CD14-positive monocyte (primary cell): Measurements from ENCODE around the gene MTA1. TPM values are rescaled to one million over a fixed set of nuclear protein-coding genes. Genes with fewer than 3 reads are reported as not detected.

Experiments
- DNase-seq, 3 donors: peaks; one replicate each; pipeline ENCODE4 v3.0.0-alpha.2; 2011 to 2022
- H2AFZ ChIP-seq: 2 replicates; pipeline ENCODE4 v1.6.0; 2012; ENCODE audit warnings: mild to moderate bottlenecking, low read depth, low read length, inconsistent platforms; ENCODE audit not compliant: insufficient read depth, poor library complexity, severe bottlenecking
- H3K27ac ChIP-seq, 2 donors: 1 replicate in 1 of 2; 2 replicates in 1 of 2; pipeline ENCODE4 v1.5.1; 2012 to 2013; ENCODE audit warnings: low read length in 2 of 2, control low read depth in 1 of 2, inconsistent platforms in 1 of 2, low read depth in 1 of 2, mild to moderate bottlenecking in 1 of 2
- H3K27me3 ChIP-seq, 2 donors: one replicate each; pipeline versions ENCODE4 v1.6.0 to v1.6.1; 2011 to 2013; ENCODE audit warnings: low read length in 2 of 2; ENCODE audit not compliant: control insufficient read depth in 2 of 2, insufficient read depth in 2 of 2
- H3K36me3 ChIP-seq, 2 donors: replicated peaks in 1 of 2; 1 replicate in 1 of 2; 2 replicates in 1 of 2; pipeline versions ENCODE4 v1.5.1 to v1.6.1; 2012 to 2013; ENCODE audit warnings: low read length in 2 of 2, control low read depth in 1 of 2, inconsistent platforms in 1 of 2, mild to moderate bottlenecking in 1 of 2; ENCODE audit not compliant: insufficient read depth in 2 of 2, control insufficient read depth in 1 of 2
- H3K4me1 ChIP-seq, 2 donors: 1 replicate in 1 of 2; 2 replicates in 1 of 2; pipeline versions ENCODE4 v1.5.1 to v1.6.1; 2012 to 2013; ENCODE audit warnings: low read length in 2 of 2, control low read depth in 1 of 2, inconsistent platforms in 1 of 2, mild to moderate bottlenecking in 1 of 2, moderate library complexity in 1 of 2; ENCODE audit not compliant: insufficient read depth in 2 of 2, control insufficient read depth in 1 of 2
- H3K4me2 ChIP-seq: replicated peaks from 2 replicates; pipeline ENCODE3; 2012; ENCODE audit warnings: low read length, moderate library complexity, mild to moderate bottlenecking; ENCODE audit not compliant: poor library complexity, severe bottlenecking; ENCODE audit errors: extremely low read depth
- H3K4me3 ChIP-seq, 3 experiments: fragments of 200-600 bp in 1 of 3; sonication (generic) in 1 of 3; replicated peaks in 1 of 3; 1 replicate in 2 of 3; 2 replicates in 1 of 3; pipeline ENCODE4 v1.5.1; 2011 to 2013; ENCODE audit warnings: low read length in 3 of 3, mild to moderate bottlenecking in 3 of 3, control low read depth in 2 of 3, low read depth in 2 of 3, inconsistent platforms in 1 of 3, moderate library complexity in 1 of 3
- H3K79me2 ChIP-seq: 2 replicates; pipeline ENCODE4 v1.6.0; 2012; ENCODE audit warnings: mild to moderate bottlenecking, control low read depth, inconsistent platforms, low read length, moderate library complexity; ENCODE audit not compliant: insufficient read depth
- H3K9ac ChIP-seq: 2 replicates; pipeline ENCODE4 v1.6.0; 2017; ENCODE audit warnings: low read length, mild to moderate bottlenecking; ENCODE audit not compliant: insufficient read depth, poor library complexity, severe bottlenecking
- H3K9me3 ChIP-seq, 2 donors: replicated peaks in 1 of 2; 1 replicate in 1 of 2; 2 replicates in 1 of 2; pipeline versions ENCODE4 v1.5.1 to v1.6.1; 2012 to 2013; ENCODE audit warnings: low read length in 2 of 2, control low read depth in 1 of 2; ENCODE audit not compliant: control insufficient read depth in 1 of 2, insufficient read depth in 1 of 2
- H4K20me1 ChIP-seq: 2 replicates; pipeline ENCODE4 v1.6.0; 2012; ENCODE audit warnings: mild to moderate bottlenecking, low read length, control low read depth, moderate library complexity; ENCODE audit not compliant: insufficient read depth
- H3K27ac Mint-ChIP-seq, 7 donors: one replicate each; pipeline ENCODE4 v1.8.0; 2020; ENCODE audit warnings: mild to moderate bottlenecking in 7 of 7, mixed read lengths in 7 of 7, moderate library complexity in 6 of 7, inconsistent platforms in 2 of 7
- H3K27me3 Mint-ChIP-seq, 3 donors: one replicate each; pipeline ENCODE4 v1.8.0; 2021 to 2022; ENCODE audit warnings: low read depth in 3 of 3, mild to moderate bottlenecking in 3 of 3, mixed read lengths in 3 of 3, moderate library complexity in 3 of 3, inconsistent platforms in 1 of 3
- H3K36me3 Mint-ChIP-seq, 2 donors: one replicate each; pipeline ENCODE4 v1.8.0; 2020; ENCODE audit warnings: mixed read lengths in 2 of 2, inconsistent platforms in 1 of 2, mild to moderate bottlenecking in 1 of 2
- H3K4me1 Mint-ChIP-seq: one replicate; pipeline ENCODE4 v1.8.0; 2020; ENCODE audit warnings: mild to moderate bottlenecking, mixed read lengths
- H3K4me3 Mint-ChIP-seq, 2 donors: one replicate each; pipeline ENCODE4 v1.8.0; 2020; ENCODE audit warnings: mild to moderate bottlenecking in 2 of 2, mixed read lengths in 2 of 2, moderate library complexity in 1 of 2
- H3K9me3 Mint-ChIP-seq, 7 donors: one replicate each; pipeline ENCODE4 v1.8.0; 2020 to 2022; ENCODE audit warnings: mixed read lengths in 7 of 7, mild to moderate bottlenecking in 6 of 7, moderate library complexity in 6 of 7, inconsistent platforms in 2 of 7
- CTCF ChIP-seq: fragments of 200-600 bp; IDR thresholded peaks from one replicate; pipeline ENCODE4 v1.8.0; 2022; ENCODE audit warnings: antibody characterized with exemption, mild to moderate bottlenecking
- WGBS: methylation state at CpG from one replicate; pipeline ENCODE4 v1.1.5; 2013; ENCODE audit warnings: missing lambda C conversion rate; ENCODE audit not compliant: insufficient coverage; 5-methylcytosine and 5-hydroxymethylcytosine counted together
- intact Hi-C, 2 donors: fragments of 100-400 bp; cut with micrococcal nuclease; formaldehyde crosslinking; loops; one replicate each; pipeline versions ENCODE4 v1.15.0 to v1.15.1; 2023
- polyA plus RNA-seq, 3 donors: library from polyadenylated mRNA; depleted of rRNA in 1 of 3; unstranded in 2 of 3; stranded (reverse) in 1 of 3; fragments of 300-500 nt in 2 of 3; fragments of >200 nt in 1 of 3; fragmentation: Illumina TruSeq in 2 of 3; gene quantifications; 1 replicate in 2 of 3; 2 replicates in 1 of 3; pipeline ENCODE4 v1.2.3, GENCODE V29; 2012 to 2021

The MTA1 gene
- polyA plus RNA-seq, 3 donors = 0.91 to 102 (median 2.0) TPM

- no peak overlapping the region for H3K4me3 ChIP-seq
- no peak for DNase-seq
- intact Hi-C loops = no loop called here
- H3K9ac ChIP-seq = no peak overlapping the region
- Mint-ChIP-seq H3K27me3 (peaks cover 0 to 6% (median 4%) of the 10 kb centered on the region in 3 donors), H3K36me3 (peaks cover 19 to 42% of the 10 kb centered on the region in 2 donors), H3K27ac (no peak overlapping the region), H3K4me1 (peaks cover 30% of the 10 kb centered on the region), H3K4me3 (no peak overlapping the region), H3K9me3 (peaks cover 0 to 4% (median 2%) of the 10 kb centered on the region in 7 donors)
- H2AFZ ChIP-seq = no peak overlapping the region
- H3K4me1 ChIP-seq = peaks cover 26 to 34% of the 10 kb centered on the region in 2 donors
- H3K27me3 ChIP-seq = peaks cover 0 to under 1% of the 10 kb centered on the region in 2 donors
- peaks cover 68% of the 10 kb centered on the region for H4K20me1 ChIP-seq
- H3K36me3 ChIP-seq = peaks cover 8 to 21% of the 10 kb centered on the region in 2 donors
- H3K4me2 ChIP-seq = no peak overlapping the region
- H3K79me2 ChIP-seq = peaks cover 74% of the 10 kb centered on the region
- H3K9me3 ChIP-seq = peaks cover 0 to 5% of the 10 kb centered on the region in 2 donors
- WGBS = 98% methylated on average over 19 of the region's 21 CpGs
- TF ChIP-seq CTCF = no peak
- H3K27ac ChIP-seq = no peak overlapping the region
These were observed 4.0 kb downstream of the MTA1 start for GRCh38 chr14:105423488-105424195.

- Histone ChIP-seq H3K36me3 (peaks cover 8 to 21% of the 10 kb centered on the region in 2 donors), H3K9me3 (peaks cover 0 to 5% of the 10 kb centered on the region in 2 donors), H3K4me1 (peaks cover 20 to 25% of the 10 kb centered on the region in 2 donors), H3K27me3 (no peaks in the 10 kb centered on the region), H4K20me1 (peaks cover 69% of the 10 kb centered on the region), H3K4me2 (no peak overlapping the region), H3K4me3 (no peak overlapping the region), H3K79me2 (peaks cover 75% of the 10 kb centered on the region), H3K9ac (no peak overlapping the region), H3K27ac (no peak overlapping the region), H2AFZ (no peak overlapping the region)
- intact Hi-C loops = no loop called here
- H3K27me3 Mint-ChIP-seq = peaks cover 0 to 4% (median 0%) of the 10 kb centered on the region in 3 donors
- peaks cover 0 to 4% (median 2%) of the 10 kb centered on the region in 7 donors for H3K9me3 Mint-ChIP-seq
- peaks cover 19 to 50% of the 10 kb centered on the region in 2 donors for H3K36me3 Mint-ChIP-seq
- DNase-seq = no peak
- TF ChIP-seq CTCF = no peak
- 97% methylated on average over 9 of the region's 12 CpGs for WGBS
- H3K27ac Mint-ChIP-seq = no peak overlapping the region
- no peak overlapping the region for H3K4me3 Mint-ChIP-seq
- H3K4me1 Mint-ChIP-seq = peaks cover 23% of the 10 kb centered on the region
These were observed 5.2 kb downstream of the MTA1 start for GRCh38 chr14:105424861-105425260.
